Chondrocyte (in vitro differentiated cells): ENCODE results near the gene PPARA. TPM values are rescaled to one million over a fixed set of nuclear protein-coding genes. Genes with fewer than 3 reads are reported as not detected.

ENCODE experiments used
- DNase-seq: peaks from one replicate; pipeline ENCODE4 v3.0.0; 2021; ENCODE audit warnings: mixed read lengths, low spot score
- H3K27ac Mint-ChIP-seq: one replicate; pipeline ENCODE4 v1.8.0; 2021; ENCODE audit warnings: mild to moderate bottlenecking, moderate library complexity, mixed read lengths; ENCODE audit not compliant: unreplicated experiment
- H3K27me3 Mint-ChIP-seq: 2 replicates; pipeline ENCODE4 v1.8.0; 2021; ENCODE audit warnings: low read depth, mixed read lengths
- H3K36me3 Mint-ChIP-seq: 2 replicates; pipeline ENCODE4 v1.8.0; 2021; ENCODE audit warnings: low read depth, mixed read lengths
- H3K4me1 Mint-ChIP-seq: 2 replicates; pipeline ENCODE4 v1.8.0; 2021; ENCODE audit warnings: low read depth, mild to moderate bottlenecking, mixed read lengths
- H3K4me3 Mint-ChIP-seq: one replicate; pipeline ENCODE4 v1.8.0; 2021; ENCODE audit warnings: mild to moderate bottlenecking, moderate library complexity, mixed read lengths; ENCODE audit not compliant: unreplicated experiment
- H3K9me3 Mint-ChIP-seq: 2 replicates; pipeline ENCODE4 v1.8.0; 2021; ENCODE audit warnings: low read depth, mixed read lengths
- CTCF ChIP-seq: fragments of 200-600 bp; sonication (generic); IDR thresholded peaks from 2 replicates; pipeline ENCODE4 v1.5.0; 2021; ENCODE audit warnings: antibody characterized with exemption, mild to moderate bottlenecking, moderate library complexity
- total RNA-seq: library from RNA; stranded (reverse); gene quantifications from 3 replicates; pipeline ENCODE4 v1.2.1, GENCODE V29; 2021

The PPARA gene
- total RNA-seq, 1 donor from 2014 or later: 16.0 TPM

- H3K36me3 Mint-ChIP-seq: peaks cover 27% of the 10 kb centered on the region
- TF ChIP-seq CTCF: no peak
- peaks cover 4% of the 10 kb centered on the region for H3K9me3 Mint-ChIP-seq
- no peak overlapping the region for H3K27ac Mint-ChIP-seq
- H3K4me3 Mint-ChIP-seq: no peak overlapping the region
- no peaks in the 10 kb centered on the region for H3K4me1 Mint-ChIP-seq
- DNase-seq: no peak
- H3K27me3 Mint-ChIP-seq: no peaks in the 10 kb centered on the region
Measured at GRCh38 chr22:46203601-46203980, 53.3 kb downstream of the PPARA start.

- H3K36me3 Mint-ChIP-seq: peaks cover 46% of the 10 kb centered on the region
- no peak for TF ChIP-seq CTCF
- H3K27ac Mint-ChIP-seq: no peak overlapping the region
- no peak overlapping the region for H3K4me3 Mint-ChIP-seq
- no peaks in the 10 kb centered on the region for H3K4me1 Mint-ChIP-seq
- H3K9me3 Mint-ChIP-seq: peaks cover 17% of the 10 kb centered on the region
- DNase-seq: no peak
- no peaks in the 10 kb centered on the region for H3K27me3 Mint-ChIP-seq
Measured at GRCh38 chr22:46209262-46209661, 58.9 kb downstream of the PPARA start.

- Mint-ChIP-seq H3K27me3 (no peaks in the 10 kb centered on the region), H3K36me3 (peaks cover 57% of the 10 kb centered on the region), H3K27ac (no peak overlapping the region), H3K4me1 (no peaks in the 10 kb centered on the region), H3K9me3 (peaks cover 17% of the 10 kb centered on the region), H3K4me3 (no peak overlapping the region)
- DNase-seq: no peak
- no peak for TF ChIP-seq CTCF
Measured at GRCh38 chr22:46212195-46212594, 61.9 kb downstream of the PPARA start.

GRCh38 chr22:46213052-46213451, 62.7 kb downstream of the PPARA start:
- Mint-ChIP-seq H3K36me3 (peaks cover 58% of the 10 kb centered on the region), H3K9me3 (peaks cover 17% of the 10 kb centered on the region), H3K27me3 (no peaks in the 10 kb centered on the region), H3K4me1 (no peaks in the 10 kb centered on the region), H3K4me3 (no peak overlapping the region), H3K27ac (no peak overlapping the region)
- DNase-seq: no peak
- TF ChIP-seq CTCF: no peak

- TF ChIP-seq CTCF: no peak
- peaks cover 8% of the 10 kb centered on the region for H3K9me3 Mint-ChIP-seq
- H3K36me3 Mint-ChIP-seq: peaks cover 55% of the 10 kb centered on the region
- no peaks in the 10 kb centered on the region for H3K4me1 Mint-ChIP-seq
- no peak overlapping the region for H3K4me3 Mint-ChIP-seq
- no peak for DNase-seq
- H3K27ac Mint-ChIP-seq: no peak overlapping the region
- H3K27me3 Mint-ChIP-seq: no peaks in the 10 kb centered on the region
Measured at GRCh38 chr22:46214149-46214548, 63.8 kb downstream of the PPARA start.
